KMS-11 (cell line): Measurements from ENCODE around the gene DSC2.

Experiments used
- H2AFZ ChIP-seq: fragments of 200-600 bp; sonication (generic); 2 replicates; pipeline ENCODE4 v1.6.1; 2016; ENCODE audit warnings: antibody characterized with exemption, mixed run types, low read depth
- H3K27ac ChIP-seq: fragments of 200-600 bp; sonication (generic); 2 replicates; pipeline ENCODE4 v1.6.1; 2016; ENCODE audit warnings: mild to moderate bottlenecking, mixed run types
- H3K27me3 ChIP-seq: fragments of 200-600 bp; sonication (generic); 2 replicates; pipeline ENCODE4 v1.6.1; 2017; ENCODE audit warnings: mild to moderate bottlenecking, low read depth, mixed run types, moderate library complexity; ENCODE audit not compliant: insufficient read depth
- H3K36me3 ChIP-seq: fragments of 200-600 bp; sonication (generic); 2 replicates; pipeline ENCODE4 v1.6.1; 2017; ENCODE audit warnings: mild to moderate bottlenecking, mixed run types; ENCODE audit not compliant: insufficient read depth
- H3K4me1 ChIP-seq: fragments of 200-600 bp; sonication (generic); 2 replicates; pipeline ENCODE4 v1.6.1; 2016; ENCODE audit warnings: mild to moderate bottlenecking, low read depth, mixed run types; ENCODE audit not compliant: poor library complexity, severe bottlenecking
- H3K4me2 ChIP-seq: fragments of 200-600 bp; sonication (generic); 2 replicates; pipeline ENCODE4 v1.7.0; 2016; ENCODE audit warnings: mild to moderate bottlenecking, mixed run types
- H3K4me3 ChIP-seq: fragments of 200-600 bp; sonication (generic); IDR thresholded peaks from 2 replicates; pipeline ENCODE4 v1.6.1; 2017; ENCODE audit warnings: low read depth, low read length, mixed read lengths; ENCODE audit not compliant: insufficient read depth
- H3K79me2 ChIP-seq: fragments of 200-600 bp; sonication (generic); 2 replicates; pipeline ENCODE4 v1.6.1; 2016; ENCODE audit warnings: low read depth, mixed run types; ENCODE audit not compliant: insufficient read depth
- H3K9ac ChIP-seq: fragments of 200-600 bp; sonication (generic); 2 replicates; pipeline ENCODE4 v1.6.1; 2016; ENCODE audit warnings: mild to moderate bottlenecking, mixed run types
- H4K20me1 ChIP-seq: fragments of 200-600 bp; sonication (generic); 2 replicates; pipeline ENCODE4 v1.6.1; 2016; ENCODE audit warnings: mild to moderate bottlenecking, mixed run types; ENCODE audit not compliant: insufficient read depth
- TF ChIP-seq, protein P1 (sequence below): fragments of 200-600 bp; sonication (generic); conservative IDR thresholded peaks from 2 replicates; pipeline ENCODE4 v1.6.1; 2017; ENCODE audit warnings: low read depth, mild to moderate bottlenecking, antibody characterized with exemption, low read length, moderate library complexity, mixed read lengths

DSC2 gene

DNA sequence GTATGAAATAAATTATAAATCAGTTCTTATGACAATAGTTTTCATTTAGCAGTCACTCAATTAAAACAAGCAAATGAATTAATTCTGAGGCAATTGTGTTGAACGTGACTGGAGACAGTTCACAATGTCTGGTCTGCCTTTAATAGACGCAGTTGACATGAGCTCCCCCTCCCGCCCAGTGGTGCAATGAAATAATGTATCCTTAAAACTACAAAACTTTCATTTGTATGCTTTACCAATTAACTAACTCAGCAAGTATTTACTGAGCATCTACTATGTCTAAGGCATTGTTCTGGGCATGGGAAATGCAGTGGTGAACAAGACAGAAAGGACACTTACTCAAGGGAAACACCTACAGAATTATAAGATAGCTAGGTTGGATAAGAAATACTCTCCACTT is 3.5 kb upstream of the DSC2 start:
- H2AFZ ChIP-seq = no peak overlapping the region
- no peaks in the 10 kb centered on the region for H3K79me2 ChIP-seq
- no peak overlapping the region for H3K4me3 ChIP-seq
- H3K36me3 ChIP-seq = no peaks in the 10 kb centered on the region
- no peaks in the 10 kb centered on the region for H4K20me1 ChIP-seq
- H3K27ac ChIP-seq = no peak overlapping the region
- H3K4me1 ChIP-seq = no peaks in the 10 kb centered on the region
- H3K27me3 ChIP-seq = no peaks in the 10 kb centered on the region
- H3K9ac ChIP-seq = no peak overlapping the region
- H3K4me2 ChIP-seq = no peak overlapping the region
- TF ChIP-seq, protein P1, sequence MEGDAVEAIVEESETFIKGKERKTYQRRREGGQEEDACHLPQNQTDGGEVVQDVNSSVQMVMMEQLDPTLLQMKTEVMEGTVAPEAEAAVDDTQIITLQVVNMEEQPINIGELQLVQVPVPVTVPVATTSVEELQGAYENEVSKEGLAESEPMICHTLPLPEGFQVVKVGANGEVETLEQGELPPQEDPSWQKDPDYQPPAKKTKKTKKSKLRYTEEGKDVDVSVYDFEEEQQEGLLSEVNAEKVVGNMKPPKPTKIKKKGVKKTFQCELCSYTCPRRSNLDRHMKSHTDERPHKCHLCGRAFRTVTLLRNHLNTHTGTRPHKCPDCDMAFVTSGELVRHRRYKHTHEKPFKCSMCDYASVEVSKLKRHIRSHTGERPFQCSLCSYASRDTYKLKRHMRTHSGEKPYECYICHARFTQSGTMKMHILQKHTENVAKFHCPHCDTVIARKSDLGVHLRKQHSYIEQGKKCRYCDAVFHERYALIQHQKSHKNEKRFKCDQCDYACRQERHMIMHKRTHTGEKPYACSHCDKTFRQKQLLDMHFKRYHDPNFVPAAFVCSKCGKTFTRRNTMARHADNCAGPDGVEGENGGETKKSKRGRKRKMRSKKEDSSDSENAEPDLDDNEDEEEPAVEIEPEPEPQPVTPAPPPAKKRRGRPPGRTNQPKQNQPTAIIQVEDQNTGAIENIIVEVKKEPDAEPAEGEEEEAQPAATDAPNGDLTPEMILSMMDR = no peak

DNA sequence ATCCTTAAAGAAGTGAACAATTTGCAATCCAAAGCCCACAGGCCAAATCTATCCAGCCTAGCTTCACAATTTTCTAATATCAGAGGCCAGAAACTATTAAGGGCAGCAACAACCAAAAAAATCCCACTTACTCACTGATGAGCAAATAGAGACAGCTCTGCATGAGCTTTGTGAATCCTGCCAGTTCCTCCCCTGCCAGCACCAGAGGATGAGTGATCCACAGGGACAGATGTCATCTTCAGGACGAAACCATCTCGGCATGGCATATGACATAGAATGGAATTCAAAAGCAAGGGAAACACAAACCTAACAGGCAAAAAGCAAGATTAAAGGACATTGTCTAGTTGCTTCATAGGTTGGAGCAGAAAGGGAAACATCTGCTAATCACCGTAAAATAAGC is 2.2 kb upstream of the DSC2 start:
- H3K27ac ChIP-seq = no peak overlapping the region
- H3K4me1 ChIP-seq = no peaks in the 10 kb centered on the region
- no peaks in the 10 kb centered on the region for H3K36me3 ChIP-seq
- no peaks in the 10 kb centered on the region for H3K79me2 ChIP-seq
- H3K27me3 ChIP-seq = no peaks in the 10 kb centered on the region
- TF ChIP-seq, protein P1 = no peak
- H3K9ac ChIP-seq = no peak overlapping the region
- no peak overlapping the region for H3K4me2 ChIP-seq
- H4K20me1 ChIP-seq = no peaks in the 10 kb centered on the region
- H2AFZ ChIP-seq = no peak overlapping the region
- no peak overlapping the region for H3K4me3 ChIP-seq

DNA sequence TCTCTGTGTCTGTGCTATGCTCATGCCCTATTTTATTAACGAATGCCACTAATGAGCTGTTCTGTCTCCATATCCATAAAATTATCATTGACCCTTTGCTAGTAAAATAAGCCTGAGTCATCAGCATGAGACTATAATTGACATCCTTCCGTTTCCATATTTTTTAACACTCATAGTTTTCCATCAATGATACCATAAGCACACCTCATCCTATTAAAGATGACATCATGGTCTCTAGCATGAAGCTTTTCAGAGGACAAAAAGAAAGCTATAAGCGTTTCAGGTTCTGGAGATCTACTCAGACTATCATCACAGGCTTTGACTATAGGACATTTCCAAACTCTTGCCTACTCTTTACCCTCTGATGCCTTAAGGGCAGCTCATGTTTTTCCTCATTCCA is 1.2 kb upstream of the DSC2 start:
- no peak overlapping the region for H3K27ac ChIP-seq
- H3K9ac ChIP-seq = no peak overlapping the region
- no peaks in the 10 kb centered on the region for H4K20me1 ChIP-seq
- no peaks in the 10 kb centered on the region for H3K27me3 ChIP-seq
- TF ChIP-seq, protein P1 = no peak
- H3K36me3 ChIP-seq = no peaks in the 10 kb centered on the region
- H2AFZ ChIP-seq = no peak overlapping the region
- H3K4me2 ChIP-seq = no peak overlapping the region
- H3K79me2 ChIP-seq = no peaks in the 10 kb centered on the region
- H3K4me3 ChIP-seq = no peak overlapping the region
- H3K4me1 ChIP-seq = no peaks in the 10 kb centered on the region

DNA sequence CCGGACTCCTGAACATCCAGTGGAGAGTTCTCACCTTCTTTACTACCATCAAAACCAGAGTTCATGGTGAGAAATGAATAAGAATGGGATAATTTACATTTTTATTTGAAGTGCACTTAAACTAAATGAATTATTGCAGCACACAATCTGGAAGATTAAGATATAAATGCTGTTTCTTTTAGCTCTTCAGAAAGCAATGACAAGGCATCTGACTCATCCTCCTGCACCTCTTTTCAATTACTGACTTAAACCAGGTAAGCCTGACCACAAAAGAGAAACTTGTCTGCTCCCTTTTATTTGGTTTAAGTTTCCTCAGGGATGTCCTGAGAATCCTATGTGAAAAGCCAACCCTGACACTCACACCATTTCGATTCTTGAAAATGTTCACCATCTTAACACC is 720 bp upstream of the DSC2 start:
- TF ChIP-seq, protein P1 = no peak
- no peaks in the 10 kb centered on the region for H3K27me3 ChIP-seq
- H3K27ac ChIP-seq = no peak overlapping the region
- no peak overlapping the region for H3K4me3 ChIP-seq
- H3K9ac ChIP-seq = no peak overlapping the region
- no peaks in the 10 kb centered on the region for H3K4me1 ChIP-seq
- H2AFZ ChIP-seq = no peak overlapping the region
- H3K79me2 ChIP-seq = no peaks in the 10 kb centered on the region
- H3K4me2 ChIP-seq = no peak overlapping the region
- H4K20me1 ChIP-seq = no peaks in the 10 kb centered on the region
- no peaks in the 10 kb centered on the region for H3K36me3 ChIP-seq
